ENCODE data around the gene KANK3.
"Not testable (repeated sequence)": the region's sequence is repeated elsewhere in the genome, so short reads cannot be mapped to it uniquely, and the experiment has no call there.

KANK3 gene

DNA sequence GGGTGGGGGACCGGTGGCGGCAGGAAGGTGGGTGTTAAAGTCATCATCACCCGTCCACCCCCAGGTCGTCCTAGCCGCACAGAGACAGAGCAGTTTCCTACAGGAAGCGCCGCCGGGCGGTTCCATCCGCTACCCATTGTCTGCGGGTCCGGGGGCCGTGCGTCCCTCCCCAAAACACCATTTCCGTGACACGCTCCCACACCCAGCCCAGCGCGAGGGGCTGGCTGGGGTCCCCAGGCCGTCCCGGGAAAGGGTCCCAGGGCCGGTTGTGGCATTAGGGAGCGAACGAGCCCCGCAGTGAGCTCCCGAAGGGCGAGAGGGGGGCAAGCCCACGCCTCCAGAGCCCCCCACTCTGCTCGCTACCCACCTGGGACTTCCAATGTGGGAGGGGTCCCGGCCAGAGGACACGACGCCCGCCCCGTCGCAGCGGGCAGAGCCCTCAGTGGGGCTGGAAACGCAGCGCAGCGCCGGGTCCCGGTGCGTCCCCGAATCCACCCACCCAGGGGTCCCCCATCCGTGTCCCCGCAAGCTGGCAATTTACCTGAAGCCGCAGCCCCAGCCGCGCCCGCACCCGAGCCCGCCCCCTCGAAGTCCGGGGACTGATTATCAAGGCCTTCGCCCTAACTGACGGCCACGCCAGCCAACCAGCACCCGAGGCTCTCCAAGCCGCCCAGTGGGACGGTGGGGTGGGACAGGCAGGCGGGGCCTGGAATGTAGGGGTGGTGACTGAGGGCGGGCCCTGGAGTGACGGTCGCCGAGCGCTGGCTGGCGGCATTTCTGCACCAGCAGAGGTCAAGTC lies at the start of gene KANK3:
Gene KANK3 (minus strand): TSS at position 579 of the 799 bp plus-strand sequence. CDS start 5,434 bp downstream, outside the sequence.
- peak in 54 of 56 donors; percentile 4 to 91 (median 74) for DNase-seq

DNA sequence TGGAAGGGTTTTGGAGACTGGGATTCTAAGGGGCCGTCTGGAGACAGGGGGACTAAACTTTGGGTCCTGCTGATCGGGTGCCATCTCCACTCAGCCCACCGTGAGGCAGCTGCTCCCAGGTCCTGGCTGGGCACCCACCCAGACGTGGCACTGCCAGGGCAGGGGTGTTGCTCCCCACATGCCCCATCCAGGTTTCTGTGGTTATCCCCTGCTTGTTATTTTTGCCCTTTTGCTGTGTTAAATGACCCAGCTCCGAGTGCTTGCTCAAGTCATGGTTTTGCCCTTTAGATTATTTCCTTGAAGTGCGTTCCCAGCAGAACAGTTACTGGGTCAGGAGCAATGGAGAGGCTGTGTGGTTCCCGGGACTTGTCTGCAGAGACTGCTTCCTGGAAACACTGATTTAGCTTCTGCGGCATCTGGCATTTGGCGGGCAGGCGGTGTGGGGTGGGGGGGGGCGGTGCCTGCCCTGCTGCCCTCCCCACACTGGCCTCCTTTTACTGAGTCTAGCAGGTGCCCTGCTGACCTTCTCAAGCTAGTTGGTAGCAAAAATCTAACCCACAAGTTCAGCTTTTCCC lies 49.0 kb upstream of the KANK3 start:
- peak in 36 of 56 donors; percentile 8 to 55 (median 32) for DNase-seq

DNA sequence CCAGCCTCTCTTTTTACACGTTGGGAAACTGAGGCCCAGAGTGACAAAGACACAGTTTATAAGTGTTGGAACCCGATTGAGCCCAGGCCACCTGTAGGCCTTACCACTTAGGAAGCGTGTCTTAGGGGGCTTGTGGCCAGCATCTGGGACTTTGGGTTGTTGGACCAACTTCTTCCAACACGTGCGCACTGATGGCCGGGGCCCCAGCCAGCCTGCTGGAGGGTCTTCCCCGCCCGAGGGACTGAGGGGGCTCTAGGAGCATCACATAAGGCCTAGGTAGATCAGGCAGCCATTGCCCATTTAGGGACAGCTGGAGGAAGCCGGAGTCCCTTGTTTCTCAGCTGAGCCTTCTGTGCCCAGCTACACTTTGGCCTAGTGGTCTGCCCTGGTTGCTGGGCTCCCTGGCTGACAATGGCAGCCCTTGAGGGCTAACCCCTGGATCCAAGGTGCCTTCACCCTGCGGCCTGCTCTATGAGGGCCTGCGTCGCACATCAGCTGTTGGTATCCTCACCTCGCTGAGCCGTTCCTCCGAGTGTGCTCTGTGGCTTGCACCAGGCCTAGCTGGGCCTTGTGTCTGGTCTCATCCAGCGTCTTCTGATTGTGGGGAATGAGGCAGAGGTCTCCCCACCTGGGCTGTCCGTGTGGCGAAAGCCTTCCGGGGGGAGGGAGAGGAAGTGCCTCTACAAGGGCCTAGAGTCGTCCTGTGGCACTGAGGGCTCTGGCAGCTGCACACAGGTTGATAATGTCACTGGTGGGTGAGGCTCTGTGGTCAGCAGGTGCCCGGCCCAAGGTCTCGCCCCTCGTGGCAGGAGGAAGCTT lies 48.3 kb upstream of the KANK3 start:
- DNase-seq: peak in 2 of 56 donors; percentile 36 to 40

- peak; percentile 54 to 99 (median 94) for DNase-seq
These were observed 47.5 kb upstream of the KANK3 start for GRCh38 chr19:8390617-8390981.

GRCh38 chr19:8389891-8390616 lies 47.0 kb upstream of the KANK3 start, which contains the start of gene RAB11B:
TSS of gene RAB11B (plus strand) at chr19:8390360. CDS start at chr19:8390417, 57 bp downstream.
- DNase-seq: peak; percentile 83 to 100 (median 99)

GRCh38 chr19:8388612-8388958 lies 45.5 kb upstream of the KANK3 start:
- DNase-seq: no peak

DNA sequence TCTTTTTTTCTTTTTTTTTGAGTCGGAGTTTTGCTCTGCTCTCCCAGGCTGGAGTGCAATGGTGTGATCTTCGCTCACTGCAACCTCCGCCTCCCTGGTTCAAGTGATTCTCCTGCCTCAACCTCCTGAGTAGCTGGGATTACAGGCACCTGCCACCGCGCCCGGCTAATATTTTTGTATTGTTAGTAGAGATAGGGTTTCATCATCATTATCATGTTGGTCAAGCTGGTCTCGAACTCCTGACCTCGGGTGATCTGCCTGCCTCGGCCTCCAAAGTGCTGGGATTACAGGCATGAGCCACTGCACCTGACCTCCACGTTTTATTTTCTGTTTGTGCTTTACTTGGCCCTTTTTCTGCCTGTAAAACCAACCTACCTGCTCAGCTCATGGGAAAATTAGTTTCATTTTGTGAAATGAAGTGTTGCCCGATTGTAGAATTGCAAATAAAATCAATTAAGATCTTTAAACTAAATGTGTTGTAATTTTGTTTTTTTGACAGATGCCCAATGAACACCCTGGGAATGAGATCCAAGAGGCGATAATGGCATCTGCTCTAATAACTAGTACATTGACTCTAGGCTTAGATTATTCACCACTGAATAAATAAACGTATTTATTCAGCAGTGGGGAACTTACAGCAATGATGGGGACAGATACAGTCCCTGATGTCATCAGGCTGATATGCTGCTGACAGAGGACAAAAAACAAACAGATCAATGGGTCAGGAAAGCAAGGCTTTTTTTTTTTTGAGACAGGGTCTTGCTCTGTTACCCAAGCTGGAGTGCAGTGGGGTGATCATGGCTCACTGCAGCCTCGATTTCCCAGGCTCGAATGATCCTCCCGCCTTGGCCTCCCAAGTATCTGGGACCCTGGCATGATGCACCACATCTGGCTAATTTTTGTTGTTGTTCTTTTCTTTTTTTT lies 44.9 kb upstream of the KANK3 start:
- DNase-seq: no peak

GRCh38 chr19:8386990-8387389 lies 43.9 kb upstream of the KANK3 start:
- no peak for DNase-seq

DNA sequence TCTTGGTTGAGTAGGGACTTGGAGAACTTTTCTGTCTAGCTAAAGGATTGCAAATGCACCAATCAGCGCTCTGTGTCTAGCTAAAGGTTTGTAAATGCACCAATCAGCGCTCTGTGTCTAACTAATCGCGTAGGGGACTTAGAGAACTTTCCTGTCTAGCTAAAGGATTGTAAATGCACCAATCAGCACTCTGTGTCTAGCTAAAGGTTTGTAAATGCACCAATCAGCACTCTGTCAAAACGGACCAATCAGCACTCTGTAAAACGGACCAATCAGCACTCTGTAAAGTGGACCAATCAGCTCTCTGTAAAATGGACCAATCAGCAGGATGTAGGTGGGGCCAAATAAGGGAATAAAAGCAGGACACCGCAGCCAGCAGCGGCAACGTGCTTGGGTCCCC lies 43.4 kb upstream of the KANK3 start:
- DNase-seq: not testable (repeated sequence)

GRCh38 chr19:8385566-8385965 lies 42.5 kb upstream of the KANK3 start:
- not testable (repeated sequence) for DNase-seq

DNA sequence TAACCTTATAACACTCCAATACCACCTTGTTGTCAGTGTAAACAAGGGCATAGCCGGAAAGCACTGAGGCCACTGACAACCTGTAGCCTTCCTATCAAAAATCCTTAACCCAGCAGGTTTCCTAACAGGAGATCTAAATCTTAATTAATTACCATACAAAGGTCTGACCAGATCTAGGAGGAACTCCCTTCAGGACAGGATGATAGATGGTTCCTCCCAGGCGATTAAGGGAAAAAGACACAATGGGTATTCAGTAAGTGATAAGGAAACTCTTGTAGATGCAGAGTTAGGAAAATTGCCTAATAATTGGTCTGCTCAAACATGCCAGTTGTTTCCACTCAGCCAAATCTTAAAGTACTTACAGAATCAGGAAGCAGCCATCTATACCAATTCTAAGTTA lies 42.0 kb upstream of the KANK3 start:
- not testable (repeated sequence) for DNase-seq

GRCh38 chr19:8384569-8384968 lies 41.5 kb upstream of the KANK3 start:
- DNase-seq: not testable (repeated sequence)

- not testable (repeated sequence) for DNase-seq
These were observed 36.3 kb upstream of the KANK3 start for GRCh38 chr19:8379156-8379891.

DNA sequence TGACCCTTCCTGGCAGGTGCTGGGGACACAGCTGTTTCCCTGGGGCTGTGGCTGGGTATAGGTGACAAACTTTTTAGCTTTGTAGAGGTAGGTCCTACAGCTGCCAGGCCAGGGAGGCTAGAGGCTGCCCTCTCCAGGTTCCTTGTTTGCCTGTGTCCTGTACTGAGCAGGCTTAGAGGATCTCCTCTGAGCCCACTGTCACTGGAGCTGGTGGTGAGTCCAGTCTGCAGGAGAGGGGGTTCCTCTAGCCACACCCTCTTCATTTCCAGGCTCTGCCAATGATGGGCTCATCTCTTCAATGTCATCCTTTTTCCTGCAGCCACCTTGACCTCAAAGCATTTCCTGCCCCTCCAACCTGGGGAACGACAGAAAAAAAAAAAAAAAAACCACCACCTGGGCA lies 34.5 kb upstream of the KANK3 start:
- no peak for DNase-seq

- DNase-seq: not testable (repeated sequence)
These were observed 33.4 kb upstream of the KANK3 start for GRCh38 chr19:8376373-8376974.

DNA sequence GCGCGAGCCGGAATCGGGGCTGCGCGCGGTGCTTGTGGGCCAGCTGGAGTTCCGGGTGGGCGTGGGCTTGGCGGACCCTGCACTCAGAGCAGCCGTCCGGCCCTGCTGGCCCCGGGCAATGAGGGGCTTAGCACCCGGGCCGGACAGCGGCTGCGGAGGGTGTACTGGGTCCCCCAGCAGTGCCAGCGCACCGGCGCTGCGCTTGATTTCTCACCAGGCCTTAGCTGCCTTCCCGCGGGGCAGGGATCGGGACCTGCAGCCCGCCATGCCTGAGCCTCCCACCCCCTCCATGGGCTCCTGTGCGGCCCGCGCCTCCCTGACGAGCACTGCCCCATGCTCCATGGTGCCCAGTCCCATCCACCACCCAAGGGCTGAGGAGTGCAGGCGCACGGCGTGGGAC lies 32.7 kb upstream of the KANK3 start:
- DNase-seq: not testable (repeated sequence)

GRCh38 chr19:8373867-8374813 lies 31.1 kb upstream of the KANK3 start:
- peak in 1 of 56 donors; percentile 19 for DNase-seq
